GM19452 (cell line): Measurements from ENCODE around the gene COPE.
"Not testable (repeated sequence)": the region's sequence is repeated elsewhere in the genome, so short reads cannot be mapped to it uniquely, and the experiment has no call there.

Source experiments
- ATAC-seq: cut with Tn5 transposase; IDR thresholded peaks from one replicate; pipeline ENCODE4 v1.9.1; 2021; ENCODE audit not compliant: unreplicated experiment

The COPE gene

DNA sequence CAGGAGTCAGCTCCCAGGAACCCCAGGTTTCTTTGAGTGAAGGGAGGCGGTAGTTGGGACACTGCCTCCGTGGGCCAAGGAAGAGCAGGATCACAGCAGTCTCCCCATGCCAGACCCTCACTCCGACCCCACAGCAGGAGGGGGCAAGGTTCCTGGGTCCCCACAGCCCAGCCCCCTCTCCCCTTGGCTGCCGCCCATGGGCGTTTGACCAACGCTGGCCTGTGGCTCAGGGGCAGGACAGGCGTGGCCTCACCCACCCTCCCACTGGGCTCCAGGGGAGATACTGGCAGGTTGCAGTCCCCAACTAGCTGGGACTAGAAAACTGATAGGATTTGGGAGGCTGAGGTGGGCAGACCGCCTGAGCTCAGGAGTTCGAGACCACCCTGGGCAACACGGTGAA lies 9.2 kb downstream of the COPE start:
- ATAC-seq = no peak

DNA sequence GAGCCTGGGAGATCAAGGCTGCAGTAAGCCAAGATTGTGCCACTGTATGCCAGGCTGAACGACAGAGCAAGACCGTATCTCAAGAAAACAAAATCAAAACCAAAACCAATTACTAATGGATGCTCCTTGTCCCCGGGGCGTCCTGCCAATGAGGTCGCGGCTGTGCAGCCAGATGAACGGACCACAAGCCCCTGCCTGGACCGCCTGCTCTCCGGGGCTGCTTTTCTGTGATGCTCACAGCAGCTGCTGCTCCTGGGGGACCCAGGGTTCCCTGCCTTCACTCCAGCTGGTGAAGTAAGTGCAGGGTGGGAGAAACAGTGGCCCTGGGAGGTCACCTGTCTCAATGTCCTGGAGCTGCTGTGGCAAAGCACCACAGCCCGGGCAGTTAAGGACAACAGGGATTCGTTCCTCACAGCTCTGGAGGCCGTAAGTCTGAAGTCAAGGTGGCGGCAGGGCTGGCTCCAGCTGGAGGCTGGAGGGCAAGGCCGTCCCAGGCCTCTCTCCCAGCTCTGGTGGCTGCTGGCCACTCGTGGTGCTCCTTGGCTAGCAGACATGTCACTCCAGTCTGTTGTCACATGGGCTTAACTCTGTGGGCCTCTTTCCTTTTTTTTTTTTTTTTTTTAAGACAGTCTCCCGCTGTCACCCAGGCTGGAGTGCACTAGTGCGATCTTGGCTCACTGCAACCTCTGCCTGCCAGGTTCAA lies 10.1 kb downstream of the COPE start:
- no peak for ATAC-seq

GRCh38 chr19:18906605-18907519 lies 12.3 kb downstream of the COPE start:
- ATAC-seq = no peak

- ATAC-seq = no peak
Observed at GRCh38 chr19:18905513-18906236, 13.5 kb downstream of the COPE start.

DNA sequence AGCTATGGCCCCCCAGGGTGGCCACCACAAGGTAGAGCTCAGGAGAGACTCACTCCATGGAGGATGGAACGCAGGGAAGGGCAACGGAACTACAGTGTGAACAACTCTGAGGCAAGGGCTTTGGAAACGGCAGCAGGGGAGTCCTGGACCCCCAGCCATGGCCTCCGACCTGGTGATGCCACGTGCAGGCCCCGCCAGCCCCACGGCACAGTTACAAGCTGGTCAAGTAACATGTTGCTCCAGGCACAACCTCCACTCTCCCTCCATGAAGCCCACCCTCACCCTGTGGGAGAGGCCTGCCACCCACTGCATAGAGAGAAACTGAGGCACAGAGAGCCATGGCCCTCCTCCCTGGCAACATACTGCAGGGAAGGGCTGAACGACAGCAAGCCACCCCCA lies 14.1 kb downstream of the COPE start:
- ATAC-seq = no peak

- no peak for ATAC-seq
Observed at GRCh38 chr19:18904334-18905057, 14.7 kb downstream of the COPE start.

GRCh38 chr19:18903156-18904037 lies 15.8 kb downstream of the COPE start:
- ATAC-seq = no peak

GRCh38 chr19:18902519-18902918 lies 16.7 kb downstream of the COPE start:
- not testable (repeated sequence) for ATAC-seq

DNA sequence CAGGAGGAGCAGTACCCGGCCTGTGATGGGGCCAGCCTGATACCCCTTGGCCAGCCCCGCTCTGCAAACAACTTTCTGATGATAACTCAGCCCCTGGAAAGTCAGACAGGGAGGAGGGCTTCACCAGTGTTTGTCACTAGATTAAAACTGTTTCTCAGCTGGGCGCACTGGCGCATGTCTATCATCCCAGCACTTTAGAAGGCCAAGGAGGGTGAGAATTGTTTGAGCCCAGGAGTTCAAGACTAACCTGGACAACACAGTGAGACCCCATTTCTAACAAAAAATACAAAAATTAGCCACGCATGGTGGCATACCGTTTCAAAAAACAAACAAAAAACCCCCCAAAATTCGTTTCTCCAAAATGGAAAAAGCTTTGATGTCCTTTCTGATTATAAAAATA lies 17.7 kb downstream of the COPE start:
- no peak for ATAC-seq

- ATAC-seq = no peak
Observed at GRCh38 chr19:18900700-18901481, 18.3 kb downstream of the COPE start.

DNA sequence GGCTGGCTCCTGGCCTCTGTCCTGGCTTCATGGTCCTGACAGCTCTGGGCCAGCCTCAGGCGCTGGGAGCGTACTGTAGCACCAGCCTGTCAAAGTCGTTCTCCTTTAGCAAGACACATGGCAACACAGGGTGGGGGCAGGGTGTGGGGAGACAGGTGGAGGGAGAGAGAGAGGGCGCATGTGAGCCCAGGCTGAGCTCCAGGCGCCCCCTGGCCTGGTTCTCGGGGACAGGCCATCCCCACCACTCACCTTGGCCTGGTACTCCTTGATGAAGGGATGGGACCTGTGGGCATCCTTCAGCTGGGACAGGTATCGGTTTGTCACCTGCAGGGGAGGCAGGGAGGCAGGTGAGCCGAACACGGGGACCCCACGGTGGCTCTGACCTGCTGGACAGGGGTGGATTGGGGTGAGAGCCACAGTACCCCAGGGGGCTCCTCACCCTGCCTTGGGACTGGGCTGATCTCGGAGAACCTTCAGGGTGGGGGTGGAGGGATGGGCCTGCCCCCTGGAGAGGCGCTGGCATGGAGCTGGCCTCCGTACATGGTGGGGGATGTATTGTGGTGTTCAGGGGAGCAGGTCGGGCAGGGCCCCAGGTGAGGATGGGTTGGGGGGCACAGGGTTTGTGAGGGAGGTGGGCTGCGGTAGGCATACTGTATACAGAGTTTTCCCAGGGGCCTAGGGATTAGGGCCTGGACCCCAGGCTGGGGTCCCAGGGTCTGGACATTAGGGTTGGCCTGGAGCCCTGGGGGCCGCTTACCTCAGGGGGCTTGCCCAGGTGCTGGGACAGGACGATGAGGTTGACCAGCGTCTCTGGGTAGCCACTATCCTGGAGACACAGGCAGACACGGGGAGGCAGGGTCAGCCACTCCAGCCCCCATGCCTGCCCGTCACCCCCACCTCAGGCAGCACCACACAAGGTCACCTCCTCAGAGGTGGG lies 19.3 kb downstream of the COPE start:
- no peak for ATAC-seq

DNA sequence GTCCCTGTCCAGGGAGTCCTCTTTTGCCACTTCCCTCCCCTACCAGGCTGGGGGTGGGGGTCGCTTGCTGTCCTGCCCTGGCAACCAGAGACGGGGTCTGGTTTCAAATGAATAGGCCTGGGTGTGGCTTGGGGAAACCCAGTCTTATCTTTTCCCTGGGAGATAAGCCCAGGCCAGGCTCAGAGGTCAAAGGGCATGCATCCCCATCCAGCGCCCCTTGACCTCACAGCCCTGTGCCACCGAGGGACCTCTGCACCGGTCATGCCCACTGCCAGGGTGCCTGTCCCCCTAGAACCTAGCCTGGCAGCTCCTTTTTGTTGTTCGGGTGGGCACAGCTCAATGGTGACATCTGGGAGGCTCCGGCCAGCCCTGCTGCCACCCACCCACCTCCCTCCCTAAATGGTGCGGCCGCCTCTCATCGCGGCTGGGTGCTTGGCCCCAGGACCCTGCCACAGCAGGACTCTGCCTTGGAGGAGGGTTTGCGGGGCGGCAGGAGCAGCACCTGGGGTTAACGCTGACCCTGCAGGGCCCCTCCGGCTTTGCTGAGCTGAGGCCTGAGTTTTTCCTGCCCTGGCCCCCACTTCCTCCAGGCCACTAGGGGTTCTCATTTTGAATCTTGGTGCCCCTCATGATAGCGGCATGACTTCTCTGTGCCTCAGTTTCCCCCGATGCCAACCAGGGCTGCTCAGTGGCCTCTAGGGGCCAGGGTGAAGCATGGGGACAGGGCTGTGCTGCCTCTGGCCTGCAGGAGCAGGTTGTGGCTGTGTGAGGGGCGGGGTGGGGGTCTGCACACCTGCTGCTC lies 20.4 kb downstream of the COPE start:
- ATAC-seq = no peak

DNA sequence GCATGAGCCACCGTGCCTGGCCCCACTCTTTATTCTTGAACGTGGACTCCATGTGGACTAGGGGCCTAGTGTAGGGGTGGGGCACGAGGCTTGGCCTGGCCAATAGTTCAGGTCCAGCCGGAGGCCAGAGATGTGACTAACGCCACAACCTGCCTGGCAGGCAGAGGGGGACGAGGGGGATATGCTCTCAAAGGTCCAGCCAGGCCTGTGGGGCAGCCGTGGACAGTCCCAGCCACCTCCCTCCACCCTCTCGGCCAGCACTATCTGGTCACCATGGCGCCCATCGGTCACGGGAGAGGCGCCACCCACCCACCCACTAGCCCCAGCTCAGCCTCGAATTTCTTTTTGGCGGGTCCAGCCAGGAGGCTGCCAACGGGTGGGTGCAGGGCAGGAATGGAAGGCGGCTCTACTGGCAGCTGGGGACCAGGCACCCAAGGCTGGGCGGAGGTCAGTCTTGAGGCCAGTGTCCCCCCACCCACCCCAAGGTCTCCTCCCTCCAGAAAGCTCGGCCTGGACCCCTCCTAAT lies 21.0 kb downstream of the COPE start:
- no peak for ATAC-seq

GRCh38 chr19:18897094-18898029 lies 21.8 kb downstream of the COPE start:
- ATAC-seq = no peak

DNA sequence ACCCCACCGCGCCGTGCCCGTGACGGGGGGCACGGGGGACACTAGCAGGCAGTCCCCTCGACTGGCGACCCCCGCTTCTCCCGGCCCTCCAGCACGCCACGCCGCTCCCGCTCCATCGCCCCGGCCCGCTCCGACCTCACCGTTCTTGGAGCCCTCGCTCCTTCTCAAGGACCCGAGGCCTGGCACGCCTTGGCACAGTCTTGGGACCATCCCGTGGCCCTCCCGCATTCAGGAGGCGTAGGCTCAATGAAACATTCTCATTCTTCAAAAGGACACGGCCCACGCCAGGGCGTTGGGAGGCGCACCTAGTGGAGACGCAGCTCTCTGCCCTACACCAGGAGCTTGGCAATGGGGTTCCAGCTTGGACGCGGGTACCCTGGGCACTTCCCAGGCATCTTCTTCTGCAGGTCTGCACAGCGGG lies 22.8 kb downstream of the COPE start:
- no peak for ATAC-seq

- no peak for ATAC-seq
Observed at GRCh38 chr19:18895824-18896341, 23.3 kb downstream of the COPE start, which contains the start of gene CERS1. Gene CERS1, minus strand, starts transcription at chr19:18896158. Its CDS starts 86 bp downstream, at chr19:18896072.
